ENCODE results near the gene ZNF804B.

GRCh38 chr7:89017695-89018094 lies 258.2 kb downstream of the ZNF804B start:
- TF ChIP-seq, protein P1, sequence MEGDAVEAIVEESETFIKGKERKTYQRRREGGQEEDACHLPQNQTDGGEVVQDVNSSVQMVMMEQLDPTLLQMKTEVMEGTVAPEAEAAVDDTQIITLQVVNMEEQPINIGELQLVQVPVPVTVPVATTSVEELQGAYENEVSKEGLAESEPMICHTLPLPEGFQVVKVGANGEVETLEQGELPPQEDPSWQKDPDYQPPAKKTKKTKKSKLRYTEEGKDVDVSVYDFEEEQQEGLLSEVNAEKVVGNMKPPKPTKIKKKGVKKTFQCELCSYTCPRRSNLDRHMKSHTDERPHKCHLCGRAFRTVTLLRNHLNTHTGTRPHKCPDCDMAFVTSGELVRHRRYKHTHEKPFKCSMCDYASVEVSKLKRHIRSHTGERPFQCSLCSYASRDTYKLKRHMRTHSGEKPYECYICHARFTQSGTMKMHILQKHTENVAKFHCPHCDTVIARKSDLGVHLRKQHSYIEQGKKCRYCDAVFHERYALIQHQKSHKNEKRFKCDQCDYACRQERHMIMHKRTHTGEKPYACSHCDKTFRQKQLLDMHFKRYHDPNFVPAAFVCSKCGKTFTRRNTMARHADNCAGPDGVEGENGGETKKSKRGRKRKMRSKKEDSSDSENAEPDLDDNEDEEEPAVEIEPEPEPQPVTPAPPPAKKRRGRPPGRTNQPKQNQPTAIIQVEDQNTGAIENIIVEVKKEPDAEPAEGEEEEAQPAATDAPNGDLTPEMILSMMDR (IDR thresholded peaks at IDR 0.05), result no peak
- TF ChIP-seq POLR2A (IDR thresholded peaks at IDR 0.05), result no peak

Measured in right lobe of liver (tissue), 4 donors.